Eye (tissue), 1 donor: ENCODE data around the gene TBC1D5.
"Not testable (repeated sequence)": the region's sequence is repeated elsewhere in the genome, so short reads cannot be mapped to it uniquely, and the experiment has no call there.

Experiments used
- DNase-seq: peaks from one replicate; pipeline ENCODE4 v3.0.0-alpha.2; 2015

The TBC1D5 gene, protein sequence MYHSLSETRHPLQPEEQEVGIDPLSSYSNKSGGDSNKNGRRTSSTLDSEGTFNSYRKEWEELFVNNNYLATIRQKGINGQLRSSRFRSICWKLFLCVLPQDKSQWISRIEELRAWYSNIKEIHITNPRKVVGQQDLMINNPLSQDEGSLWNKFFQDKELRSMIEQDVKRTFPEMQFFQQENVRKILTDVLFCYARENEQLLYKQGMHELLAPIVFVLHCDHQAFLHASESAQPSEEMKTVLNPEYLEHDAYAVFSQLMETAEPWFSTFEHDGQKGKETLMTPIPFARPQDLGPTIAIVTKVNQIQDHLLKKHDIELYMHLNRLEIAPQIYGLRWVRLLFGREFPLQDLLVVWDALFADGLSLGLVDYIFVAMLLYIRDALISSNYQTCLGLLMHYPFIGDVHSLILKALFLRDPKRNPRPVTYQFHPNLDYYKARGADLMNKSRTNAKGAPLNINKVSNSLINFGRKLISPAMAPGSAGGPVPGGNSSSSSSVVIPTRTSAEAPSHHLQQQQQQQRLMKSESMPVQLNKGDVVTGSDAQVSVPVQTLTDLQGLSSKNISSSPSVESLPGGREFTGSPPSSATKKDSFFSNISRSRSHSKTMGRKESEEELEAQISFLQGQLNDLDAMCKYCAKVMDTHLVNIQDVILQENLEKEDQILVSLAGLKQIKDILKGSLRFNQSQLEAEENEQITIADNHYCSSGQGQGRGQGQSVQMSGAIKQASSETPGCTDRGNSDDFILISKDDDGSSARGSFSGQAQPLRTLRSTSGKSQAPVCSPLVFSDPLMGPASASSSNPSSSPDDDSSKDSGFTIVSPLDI

DNA sequence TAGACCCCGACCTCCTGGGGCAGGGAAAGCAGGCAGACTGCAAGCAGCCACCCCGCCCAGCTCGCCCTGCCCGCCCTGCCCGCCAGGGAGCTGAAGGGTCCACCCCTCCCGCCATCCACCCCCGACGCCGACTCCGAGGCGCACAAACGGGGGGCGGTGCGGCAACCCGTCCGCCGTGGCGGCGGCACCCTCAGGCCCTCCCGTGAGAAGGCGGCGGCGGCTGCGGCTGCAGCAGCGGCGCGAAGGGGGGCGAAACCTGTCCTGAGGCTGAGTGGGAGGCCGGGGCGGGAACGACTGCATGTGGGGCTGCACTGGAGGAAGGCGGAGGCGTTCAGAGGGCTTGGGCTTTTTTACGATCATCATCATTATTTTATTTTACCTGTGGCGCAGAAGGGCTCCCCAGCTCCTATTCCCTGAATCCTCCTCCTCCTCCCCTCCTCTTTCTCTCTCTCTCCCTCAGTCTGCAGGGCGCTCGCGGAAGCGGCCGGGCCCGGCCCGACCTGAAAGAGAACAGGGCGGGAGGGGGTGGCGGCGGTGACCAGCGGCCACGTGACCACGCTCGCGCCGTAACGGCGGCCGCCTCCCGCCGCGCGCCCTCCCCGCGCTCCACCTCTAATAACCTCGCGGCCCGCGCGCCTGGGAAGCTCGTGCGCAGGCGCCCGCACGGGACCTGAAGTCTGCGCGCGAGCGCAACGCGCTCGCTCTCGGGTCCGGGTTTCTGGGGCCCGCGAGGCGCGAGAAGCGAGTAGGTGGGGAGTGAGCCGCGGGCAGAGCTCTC lies at the start of gene TBC1D5:
Gene TBC1D5, minus strand, starts transcription at position 530 of the 778 bp plus-strand sequence. CDS start 234,061 bp downstream, outside the sequence.
- peak; percentile 98 for DNase-seq

DNA sequence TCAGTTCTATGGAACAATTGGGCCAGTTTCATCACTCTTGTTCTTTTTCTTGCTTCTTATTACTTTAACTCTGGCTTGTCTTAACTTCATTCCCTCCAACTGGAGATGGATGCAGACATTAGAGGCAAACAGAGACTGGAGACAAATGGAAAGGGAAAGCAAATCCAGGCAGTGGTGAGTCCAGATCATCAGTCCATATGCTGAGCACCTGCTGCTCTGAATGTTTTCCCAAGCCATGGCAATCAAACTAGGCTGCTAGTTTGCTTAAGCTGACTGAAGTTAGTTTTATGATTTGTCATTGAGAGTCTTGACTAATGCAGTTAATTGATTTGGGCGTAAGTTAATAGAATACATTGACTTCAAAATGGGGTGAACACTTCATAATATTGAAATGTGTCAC lies 41.0 kb upstream of the TBC1D5 start:
- no peak for DNase-seq

DNA sequence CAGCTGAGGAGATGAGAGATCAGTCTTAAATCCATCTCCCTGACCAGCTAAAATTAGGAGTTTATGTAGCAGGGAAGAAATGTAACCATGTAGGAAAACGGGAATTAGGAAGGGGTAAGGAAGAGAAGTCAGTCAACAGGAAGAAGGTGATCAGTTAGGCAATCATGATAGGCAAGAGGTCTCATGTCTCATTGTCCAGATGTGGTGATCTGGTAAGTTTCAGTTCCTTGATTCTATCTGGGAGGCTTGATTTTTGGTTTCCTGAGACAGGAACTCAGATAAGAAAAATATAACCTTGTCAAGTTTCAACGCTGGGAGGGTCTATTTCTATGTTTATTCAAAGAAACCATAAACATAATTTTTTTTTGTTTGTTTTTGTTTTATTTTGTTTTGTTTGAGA lies 40.3 kb upstream of the TBC1D5 start:
- DNase-seq = no peak

- not testable (repeated sequence) for DNase-seq
These were observed 37.9 kb upstream of the TBC1D5 start for GRCh38 chr3:17780369-17780768.

DNA sequence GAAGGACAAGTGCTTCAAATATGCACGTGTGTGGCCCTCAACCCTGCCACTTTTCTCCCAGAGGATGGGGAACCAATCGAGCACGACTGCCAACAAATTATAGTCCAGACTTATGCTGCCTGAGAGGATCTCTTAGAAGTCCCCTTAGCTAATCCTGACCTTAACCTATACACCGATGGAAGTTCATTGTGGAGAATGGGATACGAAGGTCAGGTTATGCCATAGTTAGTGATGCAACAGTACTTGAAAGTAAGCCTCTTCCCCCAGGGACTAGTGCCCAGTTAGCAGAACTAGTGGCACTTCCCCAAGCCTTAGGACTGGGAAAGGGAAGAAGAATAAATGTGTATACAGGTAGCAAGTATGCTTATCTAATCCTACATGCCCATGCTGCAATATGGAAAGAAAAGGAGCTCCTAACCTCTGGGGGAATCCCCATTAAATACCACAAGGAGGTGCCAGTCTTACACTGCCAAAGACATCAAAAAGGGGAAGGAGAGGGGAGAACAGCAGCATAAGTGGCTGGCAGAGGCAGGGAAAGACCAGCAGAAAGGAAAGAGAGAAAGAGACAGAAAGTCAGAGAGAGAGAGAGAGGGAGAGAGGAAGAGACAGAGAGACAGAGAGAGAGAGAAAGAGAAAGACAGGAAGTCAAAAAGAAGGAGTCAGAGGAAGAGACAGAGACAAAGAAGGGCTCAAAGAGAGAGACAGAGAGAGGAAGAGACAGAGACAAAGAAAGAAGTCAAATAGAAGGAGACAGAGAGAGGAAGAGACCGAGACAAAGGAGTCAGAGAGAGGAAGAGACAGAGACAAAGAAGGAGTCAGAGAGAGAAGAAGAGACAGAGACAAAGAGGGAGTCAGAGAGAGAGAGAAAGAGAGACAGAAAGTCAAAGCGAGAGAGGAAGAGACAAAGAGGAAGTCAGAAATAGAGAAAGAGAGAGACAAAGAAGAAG lies 37.1 kb upstream of the TBC1D5 start:
- not testable (repeated sequence) for DNase-seq

GRCh38 chr3:17777326-17777725 lies 34.9 kb upstream of the TBC1D5 start:
- not testable (repeated sequence) for DNase-seq

DNA sequence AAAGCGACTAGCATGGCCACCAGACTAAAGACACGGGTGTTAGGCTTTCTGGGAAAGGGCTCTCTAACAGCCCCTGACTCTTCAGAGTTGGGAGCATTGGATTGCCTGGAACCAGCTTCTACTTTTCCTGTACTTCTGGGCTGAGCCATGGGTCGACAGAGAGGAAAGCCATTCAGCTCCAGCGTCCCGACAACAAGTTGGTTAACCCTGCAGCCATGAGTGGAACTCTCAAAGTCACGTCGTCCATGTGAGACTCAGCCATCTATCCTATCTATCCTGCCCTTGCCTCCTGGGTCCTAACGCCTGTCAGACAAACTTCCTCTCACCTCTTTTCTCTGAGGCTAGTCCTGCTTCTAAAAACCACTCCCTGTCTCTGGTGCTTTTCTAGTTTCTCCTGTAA lies 32.6 kb upstream of the TBC1D5 start:
- no peak for DNase-seq

DNA sequence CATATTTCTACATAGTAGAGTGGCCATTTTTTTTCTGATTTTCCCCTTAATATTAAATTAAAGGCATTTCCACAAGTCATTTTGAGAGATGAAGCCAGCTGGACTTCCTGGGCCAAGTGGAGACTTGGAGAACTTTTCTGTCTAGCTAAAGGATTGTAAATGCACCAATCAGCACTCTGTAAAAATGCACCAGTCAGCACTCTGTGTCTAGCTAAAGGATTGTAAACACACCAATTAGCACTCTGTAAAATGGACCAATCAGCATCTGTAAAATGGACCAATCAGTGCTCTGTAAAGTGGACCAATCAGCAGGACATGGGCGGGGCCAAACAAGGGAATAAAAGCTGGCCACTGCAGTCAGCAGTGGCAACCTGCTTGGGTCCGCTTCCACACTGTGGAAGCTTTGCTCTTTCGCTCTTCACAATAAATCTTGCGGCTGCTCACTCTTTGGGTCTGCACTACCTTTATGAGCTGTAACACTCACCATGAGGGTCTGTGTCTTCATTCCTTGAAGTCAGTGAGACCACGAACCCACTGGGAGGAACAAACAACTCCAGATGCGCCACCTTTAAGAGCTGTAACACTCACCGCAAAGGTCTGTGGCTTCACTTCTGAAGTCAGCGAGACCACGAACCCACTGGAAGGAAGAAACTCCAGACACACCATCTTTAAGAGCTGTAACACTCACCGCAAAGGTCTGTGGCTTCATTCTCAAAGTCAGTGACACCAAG lies 31.9 kb upstream of the TBC1D5 start:
- not testable (repeated sequence) for DNase-seq

DNA sequence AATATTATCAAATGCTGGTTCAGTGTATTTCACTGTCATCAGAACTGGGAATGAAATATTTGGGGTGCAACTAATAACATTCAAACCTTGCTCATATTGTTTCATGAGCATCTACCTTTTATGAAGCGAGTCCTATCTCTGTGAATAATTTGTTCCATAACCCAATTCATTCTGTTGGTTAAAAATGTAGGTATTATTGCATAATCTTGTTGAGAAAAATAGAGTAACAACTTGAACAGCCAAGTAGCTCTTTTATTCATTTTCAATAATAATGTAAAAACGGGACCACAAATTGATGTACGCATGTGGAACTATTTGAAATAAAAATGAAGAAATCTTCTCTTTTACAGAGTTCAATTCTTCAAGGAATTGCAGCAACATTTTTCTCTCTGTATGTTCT lies 30.1 kb upstream of the TBC1D5 start:
- no peak for DNase-seq

DNA sequence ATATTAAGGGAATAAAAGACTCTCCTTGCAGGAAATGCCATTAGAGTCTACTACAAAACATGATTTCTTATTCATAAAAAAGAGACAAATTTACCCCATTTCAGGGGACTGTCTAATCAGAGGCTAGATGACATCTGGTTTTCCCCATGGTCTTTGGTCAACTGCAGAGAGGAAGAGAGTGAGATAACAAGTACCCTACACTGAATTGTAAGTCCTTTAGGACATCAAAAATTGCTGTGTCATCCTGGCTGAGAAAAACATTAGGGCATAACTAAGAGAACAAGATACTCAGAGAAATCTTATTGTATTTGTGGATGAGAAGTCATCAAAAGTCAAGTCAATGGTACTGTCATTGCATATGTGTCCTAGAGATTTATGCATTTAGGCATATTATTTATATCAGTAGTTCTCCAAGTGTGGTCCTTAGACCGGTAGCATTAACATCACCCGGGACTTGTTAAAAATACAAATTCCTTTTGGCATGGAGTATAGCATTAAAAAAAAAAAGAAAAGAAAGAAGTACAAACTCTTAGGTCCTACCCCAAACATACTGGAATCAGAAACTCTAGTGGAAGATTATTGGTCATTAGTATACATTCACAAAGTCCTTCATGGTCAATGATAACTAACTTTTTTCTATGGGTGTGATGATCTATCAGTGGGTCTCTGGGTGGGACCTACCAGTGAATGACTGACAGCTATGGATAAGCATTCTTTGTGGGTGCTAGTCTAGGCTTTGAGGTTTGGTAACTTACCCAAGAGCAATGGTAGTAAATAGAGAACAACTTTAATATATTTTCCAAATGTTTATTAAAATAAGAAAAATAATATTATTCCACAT lies 29.0 kb upstream of the TBC1D5 start:
- no peak for DNase-seq

GRCh38 chr3:17770682-17771081 lies 28.3 kb upstream of the TBC1D5 start:
- DNase-seq = no peak

- DNase-seq = no peak
These were observed 23.5 kb upstream of the TBC1D5 start for GRCh38 chr3:17765819-17766472.

- no peak for DNase-seq
These were observed 19.1 kb upstream of the TBC1D5 start for GRCh38 chr3:17761563-17761962.

DNA sequence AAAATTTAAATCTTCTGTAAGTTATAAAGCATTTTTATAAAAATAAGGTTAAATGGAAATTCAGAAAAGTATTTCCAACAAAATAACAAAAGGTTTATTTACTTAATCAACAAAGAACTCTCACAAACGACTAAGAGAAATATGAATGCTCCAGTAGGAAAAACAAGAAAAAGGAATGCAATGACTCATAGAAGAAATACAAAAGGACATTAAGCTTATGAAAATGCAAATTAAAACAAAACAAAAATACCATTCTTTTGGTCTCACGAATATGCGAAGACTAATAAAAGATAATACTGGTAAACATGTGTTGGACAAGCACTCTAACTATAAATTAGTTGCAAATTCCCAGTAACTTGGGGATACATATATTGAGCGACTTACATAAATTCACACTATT lies 17.5 kb upstream of the TBC1D5 start:
- no peak for DNase-seq

GRCh38 chr3:17755836-17756235 lies 13.4 kb upstream of the TBC1D5 start:
- no peak for DNase-seq

DNA sequence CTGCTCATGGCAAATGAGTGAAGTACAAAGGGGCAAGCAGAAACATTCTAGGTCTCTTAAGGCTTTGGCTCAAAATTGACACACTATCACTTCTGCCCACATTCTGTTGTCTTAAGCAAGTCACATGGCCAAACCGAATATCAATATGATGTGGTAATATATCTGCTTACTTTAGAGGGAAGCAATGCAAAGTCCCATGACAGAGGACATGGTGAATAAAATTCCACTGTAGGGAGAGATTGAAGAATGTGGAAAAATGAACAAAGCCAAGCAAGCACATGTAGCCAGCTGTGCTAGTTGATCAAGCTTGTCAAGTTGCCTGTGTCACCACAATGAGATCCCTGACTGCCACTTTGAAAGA lies 11.2 kb upstream of the TBC1D5 start:
- DNase-seq = no peak

GRCh38 chr3:17752876-17753631 lies 10.6 kb upstream of the TBC1D5 start:
- no peak for DNase-seq

DNA sequence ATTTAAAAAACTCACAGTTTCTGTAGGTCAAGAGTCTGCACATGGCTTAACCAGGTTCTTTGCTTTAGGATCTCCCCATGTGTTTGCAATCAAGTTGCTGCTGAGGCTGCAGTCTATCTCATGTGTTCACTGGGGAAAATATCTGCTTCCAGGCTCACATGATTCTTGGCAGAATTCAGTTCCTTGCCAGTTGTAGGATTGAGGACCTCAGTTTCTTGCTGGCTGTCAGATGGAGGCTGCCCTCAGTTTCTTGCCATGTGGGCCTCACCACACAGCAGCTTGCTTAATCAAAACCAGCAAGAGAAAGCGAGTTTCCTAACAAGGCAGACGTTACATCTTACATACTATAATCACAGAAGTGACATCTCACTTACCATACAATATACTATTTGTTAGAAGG lies 10.0 kb upstream of the TBC1D5 start:
- DNase-seq = no peak

GRCh38 chr3:17749705-17750293 lies 7.4 kb upstream of the TBC1D5 start:
- no peak for DNase-seq
